Measurements from ENCODE around the gene FUZ.

FUZ gene

GRCh38 chr19:49781394-49781793, 31.7 kb downstream of the FUZ start:
- no peak for DNase-seq (ENCODE audit: low read depth, low spot score)

DNA sequence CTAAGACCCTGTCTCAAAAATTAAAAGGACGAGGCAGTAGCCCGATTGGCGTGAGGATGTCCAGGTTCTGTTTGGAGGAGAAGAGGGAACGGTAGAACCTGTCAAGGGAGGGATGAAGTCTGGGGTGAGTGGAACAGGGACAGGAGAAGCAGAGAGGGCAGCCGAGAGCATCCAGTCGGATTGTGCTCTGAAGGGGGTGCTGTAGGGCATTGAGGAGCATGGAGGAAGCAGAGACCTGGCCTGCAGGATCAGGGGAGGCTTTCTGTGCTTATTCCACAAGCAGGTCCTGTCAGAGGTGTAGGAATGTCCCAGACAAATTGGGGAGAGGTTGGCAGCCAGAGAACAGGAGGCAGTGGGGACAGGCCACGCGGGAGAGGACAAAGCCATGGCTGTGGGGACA, 32.2 kb downstream of the FUZ start:
- no peak for DNase-seq (ENCODE audit: low read depth, low spot score)

DNA sequence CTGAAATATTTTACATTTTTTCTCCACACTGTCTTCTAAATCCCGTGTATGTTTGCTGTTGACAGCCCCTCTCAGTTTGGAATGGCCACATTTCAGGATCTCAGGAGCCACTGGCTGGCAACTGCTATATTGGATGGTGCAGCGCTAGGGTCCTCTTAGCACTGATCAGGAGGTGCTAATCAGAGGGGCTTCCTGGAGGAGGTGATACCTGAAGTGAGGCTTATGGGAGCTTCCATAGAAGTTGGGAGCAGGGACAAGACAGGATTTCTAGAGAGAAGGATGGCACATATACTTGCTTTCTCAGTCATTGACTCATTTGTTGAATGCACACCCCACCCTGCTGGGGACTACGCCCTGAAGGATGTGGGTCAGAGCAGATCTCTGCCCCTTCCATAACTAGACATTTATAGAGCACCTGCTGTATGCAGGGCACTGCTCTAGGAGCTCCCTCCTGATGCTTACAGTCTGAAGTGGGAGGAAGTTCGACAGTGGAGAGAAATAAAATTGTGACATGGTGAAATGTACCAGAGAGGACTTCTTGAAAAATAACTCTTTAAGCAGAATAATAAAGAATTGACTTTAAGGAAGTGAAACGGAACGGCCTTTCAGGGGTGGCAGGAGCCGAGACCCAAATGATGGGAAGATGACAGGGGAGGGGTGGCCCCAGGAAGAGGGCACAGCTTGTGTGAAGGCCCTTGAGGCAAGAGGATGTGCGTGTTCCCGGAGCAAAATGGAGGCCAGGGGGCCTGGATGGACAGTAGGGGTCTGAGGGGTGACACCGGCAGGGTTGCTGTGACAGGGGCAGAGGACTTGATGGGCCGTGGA, 33.1 kb downstream of the FUZ start:
- no peak for DNase-seq (ENCODE audit: low read depth, low spot score)

GRCh38 chr19:49776371-49776764, 36.7 kb downstream of the FUZ start:
- DNase-seq (ENCODE audit: low read depth, low spot score), result no peak

DNA sequence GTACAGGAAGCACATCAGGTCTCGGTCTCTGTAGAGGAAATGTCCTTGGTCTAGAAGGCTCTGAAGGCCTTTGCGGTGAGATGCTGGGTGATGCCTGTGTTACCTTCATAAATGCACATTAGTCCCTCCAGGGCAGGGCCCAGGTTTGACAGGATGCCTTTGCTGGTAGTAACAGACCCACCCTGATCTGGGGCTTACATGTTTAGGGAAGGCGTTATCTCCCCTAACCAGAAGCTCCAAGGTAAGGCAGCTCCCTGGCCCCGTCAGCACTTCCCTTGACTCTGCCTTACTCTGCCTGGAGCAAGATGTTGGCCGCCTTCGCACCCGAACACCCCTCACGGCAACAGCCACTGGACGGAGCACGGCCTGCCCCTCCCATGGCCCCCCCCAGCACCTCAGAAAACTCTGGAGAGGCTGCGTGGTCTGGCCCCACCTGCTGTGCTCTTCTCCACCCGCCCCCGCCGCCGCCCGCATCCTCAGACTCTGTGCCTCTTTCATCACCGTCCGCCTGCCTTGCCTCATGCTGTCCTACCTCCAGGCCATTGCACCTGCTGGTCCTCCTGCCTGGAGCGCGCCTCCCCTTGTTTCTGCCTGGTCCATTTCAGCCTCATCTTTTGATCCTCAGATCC, 37.2 kb downstream of the FUZ start:
- DNase-seq (ENCODE audit: low read depth, low spot score), result no peak

GRCh38 chr19:49774969-49775368, 38.1 kb downstream of the FUZ start:
- no peak for DNase-seq (ENCODE audit: low read depth, low spot score)

- DNase-seq (ENCODE audit: low read depth, low spot score), result no peak
These were observed 39.3 kb downstream of the FUZ start for GRCh38 chr19:49773663-49774350.

DNA sequence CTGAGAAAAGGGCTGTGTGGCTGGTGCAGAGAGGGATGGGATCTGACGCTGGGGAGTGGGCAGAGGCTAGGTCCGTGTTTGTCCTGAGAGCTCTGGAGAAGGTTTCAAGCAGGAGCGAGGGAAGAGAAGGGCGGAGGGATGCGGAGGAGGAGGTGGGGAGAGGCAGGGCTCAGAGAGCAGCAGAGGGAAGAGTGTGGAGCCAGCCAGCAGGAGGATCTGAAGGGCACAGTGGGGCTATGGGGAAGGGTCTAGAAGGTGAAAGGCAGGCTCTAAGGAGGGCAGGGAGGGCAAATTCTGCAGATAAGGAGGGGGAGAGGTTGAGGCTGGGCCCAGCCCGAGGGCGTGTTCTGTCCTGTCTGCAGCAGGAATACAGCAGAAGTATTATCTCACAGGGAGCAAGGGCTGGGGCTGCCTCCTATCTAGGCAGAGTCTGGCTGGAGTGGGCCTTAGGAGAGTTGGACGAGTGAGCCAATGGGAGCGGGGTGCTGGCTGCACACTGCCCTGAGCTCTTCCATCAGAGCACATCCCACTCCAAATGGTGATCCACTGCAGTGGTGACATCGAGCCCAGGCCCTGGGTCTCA, 40.2 kb downstream of the FUZ start:
- no peak for DNase-seq (ENCODE audit: low read depth, low spot score)

- no peak for DNase-seq (ENCODE audit: low read depth, low spot score)
These were observed 41.4 kb downstream of the FUZ start for GRCh38 chr19:49771674-49772139.

GRCh38 chr19:49770529-49770928, 42.6 kb downstream of the FUZ start:
- DNase-seq (ENCODE audit: low read depth, low spot score), result no peak

DNA sequence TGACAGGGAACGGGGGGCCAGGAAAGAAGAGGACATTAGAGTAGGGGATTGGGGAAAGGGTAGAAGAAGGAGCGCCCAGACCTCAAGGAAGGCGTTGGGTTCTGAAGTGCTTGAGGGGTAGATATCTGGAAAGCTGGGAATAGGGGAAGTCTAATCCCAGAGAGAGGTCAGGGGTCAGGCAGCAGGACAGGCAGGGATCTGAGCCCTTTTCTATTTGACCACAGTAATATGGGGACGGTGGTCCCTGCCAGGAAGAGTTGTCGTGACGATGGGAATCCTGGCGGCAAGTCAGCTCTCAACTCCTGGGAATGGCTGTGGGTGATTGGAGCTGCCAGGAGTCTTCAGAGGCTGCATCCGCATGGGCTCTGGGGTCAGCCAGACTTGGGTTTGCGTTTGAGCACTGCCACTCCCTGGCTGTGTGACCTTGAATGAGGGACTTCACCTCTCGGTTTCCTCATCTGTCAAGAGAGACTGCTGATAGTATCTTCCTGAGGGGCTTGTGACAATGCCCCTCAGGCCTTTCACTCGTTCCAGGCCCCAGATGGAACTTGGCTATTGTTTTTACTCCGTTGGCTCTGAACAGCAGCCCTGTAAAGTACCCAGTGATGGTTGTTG, 45.0 kb downstream of the FUZ start:
- DNase-seq (ENCODE audit: low read depth, low spot score), result no peak

GRCh38 chr19:49767381-49767780, 45.7 kb downstream of the FUZ start:
- peak; percentile 34 for DNase-seq (ENCODE audit: low read depth, low spot score)

DNA sequence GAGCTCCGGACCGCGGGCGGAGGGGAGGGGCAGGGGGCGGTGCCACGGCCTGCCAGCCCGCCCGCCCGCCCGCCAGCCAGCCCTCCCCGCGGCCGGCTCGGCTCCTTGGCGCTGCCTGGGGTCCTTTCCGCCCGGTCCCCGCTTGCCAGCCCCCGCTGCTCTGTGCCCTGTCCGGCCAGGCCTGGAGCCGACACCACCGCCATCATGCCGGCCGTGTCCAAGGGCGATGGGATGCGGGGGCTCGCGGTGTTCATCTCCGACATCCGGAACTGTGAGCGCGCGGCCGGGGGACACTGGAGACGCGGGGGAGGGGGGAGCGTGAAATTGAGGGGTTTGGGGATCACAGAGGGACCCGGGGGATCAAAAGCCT, 46.2 kb downstream of the FUZ start, which contains the start of gene AP2A1:
Gene AP2A1 (plus strand): TSS at position 72 of the 370 bp plus-strand sequence. CDS start 133 bp downstream, at position 205.
- DNase-seq (ENCODE audit: low read depth, low spot score), result no peak

GRCh38 chr19:49766007-49766929, 46.8 kb downstream of the FUZ start:
- peak; percentile 100 for DNase-seq (ENCODE audit: low read depth, low spot score)

GRCh38 chr19:49764341-49764740, 48.8 kb downstream of the FUZ start:
- no peak for DNase-seq (ENCODE audit: low read depth, low spot score)

DNA sequence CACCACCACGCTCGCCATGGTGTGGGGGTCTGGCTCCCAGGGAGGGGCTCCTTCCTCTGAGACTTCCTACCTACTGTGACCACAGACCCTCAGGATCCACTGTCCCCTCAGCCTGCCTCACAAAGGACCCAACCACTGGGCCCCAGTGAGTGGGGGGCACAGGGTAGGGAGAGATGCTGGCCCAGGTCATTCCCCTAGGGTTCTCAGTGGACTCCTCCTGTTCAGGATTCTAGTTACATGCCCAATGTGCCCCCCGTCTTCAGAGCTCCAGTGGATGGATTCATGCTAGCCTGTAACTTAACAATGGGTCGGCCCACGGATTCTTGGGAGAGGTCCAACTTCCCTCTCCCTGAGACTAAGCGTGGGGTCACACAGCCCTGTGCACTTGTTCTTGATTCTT, 49.9 kb downstream of the FUZ start, which contains the start of gene TSKS:
Gene TSKS (minus strand): TSS at position 77 of the 400 bp plus-strand sequence. CDS start 59 bp downstream, at position 18.
- no peak for DNase-seq (ENCODE audit: low read depth, low spot score)

- DNase-seq (ENCODE audit: low read depth, low spot score), result no peak
These were observed 51.3 kb downstream of the FUZ start for GRCh38 chr19:49761625-49762311.

DNA sequence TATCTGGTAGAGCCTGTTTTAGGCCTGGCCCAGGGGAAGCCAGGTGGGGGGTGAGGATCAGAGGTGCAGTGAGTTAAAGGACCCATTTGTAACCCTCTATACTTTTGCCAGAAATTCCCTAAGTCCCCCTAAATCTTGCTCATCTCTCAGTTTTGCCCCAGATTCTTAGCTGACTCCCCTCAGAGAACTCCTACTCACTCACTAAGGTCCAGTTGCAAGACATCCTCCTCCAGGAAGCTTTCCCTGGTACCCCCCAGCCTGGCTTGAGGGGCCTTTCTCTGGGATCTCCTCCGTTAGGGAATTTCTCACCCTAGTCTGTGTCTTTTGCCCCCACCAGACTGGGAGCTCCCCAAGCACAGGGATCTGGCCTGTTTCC, 51.9 kb downstream of the FUZ start:
- no peak for DNase-seq (ENCODE audit: low read depth, low spot score)

GRCh38 chr19:49758292-49758691, 54.8 kb downstream of the FUZ start:
- peak; percentile 62 for DNase-seq (ENCODE audit: low read depth, low spot score)

Measured in astrocyte of the hippocampus (primary cell).